ENCODE data around the gene PSMB1. TPM values are rescaled to one million over a fixed set of nuclear protein-coding genes. Genes with fewer than 3 reads are reported as not detected.

PSMB1 gene
- total and polyA plus RNA-seq, 9 of the 15 experiments (the other 6 are each of a cell fraction or from before 2014, with no cell fraction given): 447 to 2,953 (median 884) TPM

DNA sequence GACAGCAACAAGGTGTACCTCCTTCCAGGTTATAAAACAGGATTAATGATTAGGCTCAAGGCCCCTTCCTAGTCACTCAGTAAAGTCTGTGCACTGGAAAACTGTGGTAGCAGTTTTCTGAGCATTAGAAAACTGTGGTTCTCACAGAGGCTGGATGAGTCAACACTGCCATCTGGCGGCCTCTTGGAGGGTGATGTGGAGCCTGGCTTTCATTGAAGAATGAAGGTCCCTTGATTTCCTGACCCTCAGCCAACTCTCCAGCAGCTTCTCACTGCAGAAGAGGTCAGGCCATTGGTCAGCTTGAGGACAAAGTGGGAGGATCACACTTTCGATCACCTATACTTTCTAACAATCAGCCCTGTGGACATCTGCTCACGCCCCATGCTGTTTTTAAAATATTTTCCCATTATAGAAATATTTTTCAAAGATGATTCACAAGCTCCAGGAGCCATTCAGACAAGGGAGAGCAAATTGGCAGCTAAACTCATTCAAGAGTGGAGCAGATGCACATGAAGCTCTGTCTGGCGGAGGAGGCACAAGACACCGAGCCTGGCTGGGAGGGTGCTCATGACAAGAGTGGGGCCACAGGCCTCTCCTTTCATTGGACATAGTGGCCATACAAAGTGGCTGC lies 23.2 kb downstream of the PSMB1 start (continued):
- TF ChIP-seq CUX1 (CRISPR knock-in tag; IDR thresholded peaks at IDR 0.05) (no peak), CBFA2T2 (conservative IDR thresholded peaks at IDR 0.05) (no peak), ZNF134 (CRISPR knock-in tag; conservative IDR thresholded peaks at IDR 0.05) (no peak), PML (IDR thresholded peaks at IDR 0.05; ENCODE audit: low read length) (no peak), RHOXF2B (CRISPR knock-in tag; conservative IDR thresholded peaks at IDR 0.05) (no peak), TARDBP (IDR thresholded peaks at IDR 0.05) (no peak), L3MBTL2 (IDR thresholded peaks at IDR 0.05) (no peak), JUND (IDR thresholded peaks at IDR 0.05; ENCODE audit: borderline replicate concordance, low read depth, low read length) (peak; percentile 60; the same call in 1 of the 2 replicates), JUND (tag; IDR thresholded peaks at IDR 0.05; ENCODE audit: borderline replicate concordance, low read depth, low read length) (no peak), NCOA2 (IDR thresholded peaks at IDR 0.05; ENCODE audit: partially characterized antibody in 2 of 2) (no peak), ASH1L (IDR thresholded peaks at IDR 0.05; ENCODE audit: borderline replicate concordance, low read depth, partially characterized antibody) (no peak), RCOR1 (IDR thresholded peaks at IDR 0.05; ENCODE audit: borderline replicate concordance in 1 of 2, low read depth in 2 of 2, low read length in 2 of 2) (peak in 1 of 2 experiments; percentile 58; a peak in 2 of 4 replicates), SP2 (IDR thresholded peaks at IDR 0.05; ENCODE audit: extremely low read depth, low read depth, low read length, poor library complexity, severe bottlenecking) (no peak), CTCF (IDR thresholded peaks at IDR 0.05 in 2 of 3, conservative IDR thresholded peaks at IDR 0.05 in 1 of 3; ENCODE audit: insufficient read depth in 2 of 3, low read depth in 1 of 3, low read length in 3 of 3) (peak; percentile 91 to 97 (median 94)), ZNF165 (CRISPR knock-in tag; IDR thresholded peaks at IDR 0.05; ENCODE audit: borderline replicate concordance) (no peak), RB1 (IDR thresholded peaks at IDR 0.05; ENCODE audit: low read depth) (peak; percentile 28; the same call in 1 of the 2 replicates), POLR2G (IDR thresholded peaks at IDR 0.05; ENCODE audit: low read depth, low read length) (no peak), SP1 (CRISPR knock-in tag; IDR thresholded peaks at IDR 0.05) (0 out of 2 replicates have a peak, but pooled peaks have one; percentile 33), FOXP1 (CRISPR knock-in tag; IDR thresholded peaks at IDR 0.05) (no peak), HIVEP1 (CRISPR knock-in tag; IDR thresholded peaks at IDR 0.05) (no peak)
- TF ChIP-seq, protein P1, sequence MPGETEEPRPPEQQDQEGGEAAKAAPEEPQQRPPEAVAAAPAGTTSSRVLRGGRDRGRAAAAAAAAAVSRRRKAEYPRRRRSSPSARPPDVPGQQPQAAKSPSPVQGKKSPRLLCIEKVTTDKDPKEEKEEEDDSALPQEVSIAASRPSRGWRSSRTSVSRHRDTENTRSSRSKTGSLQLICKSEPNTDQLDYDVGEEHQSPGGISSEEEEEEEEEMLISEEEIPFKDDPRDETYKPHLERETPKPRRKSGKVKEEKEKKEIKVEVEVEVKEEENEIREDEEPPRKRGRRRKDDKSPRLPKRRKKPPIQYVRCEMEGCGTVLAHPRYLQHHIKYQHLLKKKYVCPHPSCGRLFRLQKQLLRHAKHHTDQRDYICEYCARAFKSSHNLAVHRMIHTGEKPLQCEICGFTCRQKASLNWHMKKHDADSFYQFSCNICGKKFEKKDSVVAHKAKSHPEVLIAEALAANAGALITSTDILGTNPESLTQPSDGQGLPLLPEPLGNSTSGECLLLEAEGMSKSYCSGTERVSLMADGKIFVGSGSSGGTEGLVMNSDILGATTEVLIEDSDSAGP (CRISPR knock-in tag; IDR thresholded peaks at IDR 0.05): no peak

Data from K562 (cell line).